CD4-positive, CD25-positive, alpha-beta regulatory T cell (primary cell): ENCODE data around the gene TSSK1B. TPM values are rescaled to one million over a fixed set of nuclear protein-coding genes. Genes with fewer than 3 reads are reported as not detected.
"Not testable (repeated sequence)": the region's sequence is repeated elsewhere in the genome, so short reads cannot be mapped to it uniquely, and the experiment has no call there.

Experiments
- ATAC-seq, 2 donors: fragments of 150-1000 bp; cut with Tn5 transposase; one replicate each; pipeline ENCODE4 v1.10.0; 2021; ENCODE audit warnings: low read depth in 2 of 2, moderate number of reproducible peaks in 2 of 2, moderate library complexity in 1 of 2
- DNase-seq, 3 donors: peaks; one replicate each; pipeline versions ENCODE4 v3.0.0 to v3.0.0-alpha.2; 2012 to 2022; ENCODE audit warnings: mixed read lengths in 1 of 3
- H3K27ac ChIP-seq: one replicate; pipeline ENCODE4 v1.7.0; 2013; ENCODE audit warnings: mild to moderate bottlenecking, low read length; ENCODE audit not compliant: insufficient read depth, poor library complexity, severe bottlenecking
- H3K27me3 ChIP-seq: one replicate; pipeline ENCODE4 v1.7.0; 2013; ENCODE audit warnings: low read length; ENCODE audit not compliant: control insufficient read depth, insufficient read depth
- H3K36me3 ChIP-seq: one replicate; pipeline ENCODE4 v1.7.0; 2013; ENCODE audit warnings: mild to moderate bottlenecking, low read length, moderate library complexity; ENCODE audit not compliant: control insufficient read depth, insufficient read depth
- H3K4me1 ChIP-seq: 2 replicates; pipeline ENCODE4 v1.7.0; 2013; ENCODE audit warnings: mild to moderate bottlenecking, low read length; ENCODE audit not compliant: insufficient read depth, control insufficient read depth, poor library complexity, severe bottlenecking
- H3K4me3 ChIP-seq: one replicate; pipeline ENCODE4 v1.7.0; 2013; ENCODE audit warnings: low read depth, mild to moderate bottlenecking, low read length, moderate library complexity
- H3K9me3 ChIP-seq, 2 experiments: 1 replicate in 1 of 2; 2 replicates in 1 of 2; pipeline ENCODE4 v1.7.0; 2013; ENCODE audit warnings: low read length in 2 of 2, mild to moderate bottlenecking in 1 of 2, moderate library complexity in 1 of 2; ENCODE audit not compliant: control insufficient read depth in 2 of 2
- H3K27ac Mint-ChIP-seq, 3 donors: one replicate each; pipeline ENCODE4 v1.8.0; 2020 to 2022; ENCODE audit warnings: mild to moderate bottlenecking in 3 of 3, mixed read lengths in 3 of 3, moderate library complexity in 2 of 3
- H3K27me3 Mint-ChIP-seq: one replicate; pipeline ENCODE4 v1.8.0; 2022; ENCODE audit warnings: mild to moderate bottlenecking, mixed read lengths
- H3K36me3 Mint-ChIP-seq: one replicate; pipeline ENCODE4 v1.8.0; 2020; ENCODE audit warnings: mixed read lengths
- H3K4me1 Mint-ChIP-seq, 4 donors: one replicate each; pipeline ENCODE4 v1.8.0; 2020 to 2022; ENCODE audit warnings: mixed read lengths in 4 of 4, mild to moderate bottlenecking in 1 of 4
- H3K4me3 Mint-ChIP-seq, 4 donors: one replicate each; pipeline ENCODE4 v1.8.0; 2020 to 2022; ENCODE audit warnings: mild to moderate bottlenecking in 4 of 4, mixed read lengths in 4 of 4, moderate library complexity in 3 of 4
- H3K9me3 Mint-ChIP-seq, 7 donors: one replicate each; pipeline ENCODE4 v1.8.0; 2020 to 2022; ENCODE audit warnings: mixed read lengths in 7 of 7, mild to moderate bottlenecking in 3 of 7, moderate library complexity in 2 of 7
- polyA plus RNA-seq, 4 donors: library from polyadenylated mRNA; unstranded; fragments of 300-500 nt; fragmentation: Illumina TruSeq; gene quantifications; one replicate each; pipeline ENCODE4 v1.2.3, GENCODE V29; 2021
- total RNA-seq: library from RNA; stranded (reverse); gene quantifications from one replicate; pipeline ENCODE4 v1.2.3, GENCODE V29; 2022

Gene TSSK1B
- total and polyA plus RNA-seq, 5 donors from 2014 or later = not detected

DNA sequence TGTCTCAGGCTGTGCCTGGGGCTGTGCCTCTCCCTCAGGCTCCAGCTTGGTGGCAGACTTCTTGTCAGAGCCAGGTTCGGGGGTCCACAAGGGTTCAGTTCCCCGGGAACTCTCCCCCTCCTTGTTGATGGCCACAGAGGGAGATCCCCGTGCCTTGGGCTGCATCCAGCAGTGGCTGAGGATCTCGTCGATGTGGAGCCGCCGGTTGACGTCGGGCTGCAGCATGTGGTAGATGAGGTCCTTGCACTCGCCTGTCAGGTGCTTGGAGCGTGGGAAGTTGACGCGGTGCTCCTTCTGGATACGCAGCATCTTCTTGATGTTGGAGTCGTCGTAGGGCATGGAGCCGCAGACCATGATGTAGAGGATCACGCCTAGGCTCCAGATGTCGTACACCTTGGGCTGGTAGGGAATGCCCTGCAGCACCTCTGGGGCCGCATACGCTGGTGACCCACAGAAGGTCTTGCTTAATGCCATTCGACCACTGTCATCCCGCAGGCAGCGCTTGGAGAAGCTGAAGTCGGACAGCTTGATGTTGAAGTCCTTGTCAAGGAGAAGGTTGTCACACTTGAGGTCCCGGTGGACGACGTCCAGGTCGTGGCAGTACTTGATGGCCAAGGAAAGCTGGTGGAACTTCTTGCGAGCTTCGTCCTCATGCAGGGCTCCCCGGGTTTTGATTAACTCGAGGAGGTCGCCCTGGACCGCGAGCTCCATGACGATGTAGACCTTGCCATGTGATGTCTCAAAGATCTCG lies 752 bp downstream of the TSSK1B start:
- Mint-ChIP-seq H3K4me3 (no peak overlapping the region), H3K27me3 (peaks cover 15% of the 10 kb centered on the region), H3K4me1 (no peaks in the 10 kb centered on the region), H3K9me3 (no peaks in the 10 kb centered on the region), H3K36me3 (no peaks in the 10 kb centered on the region), H3K27ac (no peak overlapping the region)
- H3K4me3 ChIP-seq = no peak overlapping the region
- H3K4me1 ChIP-seq = no peaks in the 10 kb centered on the region
- ATAC-seq (no peak), DNase-seq (no peak)
- H3K27me3 ChIP-seq = no peaks in the 10 kb centered on the region
- no peaks in the 10 kb centered on the region for H3K9me3 ChIP-seq
- H3K36me3 ChIP-seq = no peaks in the 10 kb centered on the region
- no peak overlapping the region for H3K27ac ChIP-seq

DNA sequence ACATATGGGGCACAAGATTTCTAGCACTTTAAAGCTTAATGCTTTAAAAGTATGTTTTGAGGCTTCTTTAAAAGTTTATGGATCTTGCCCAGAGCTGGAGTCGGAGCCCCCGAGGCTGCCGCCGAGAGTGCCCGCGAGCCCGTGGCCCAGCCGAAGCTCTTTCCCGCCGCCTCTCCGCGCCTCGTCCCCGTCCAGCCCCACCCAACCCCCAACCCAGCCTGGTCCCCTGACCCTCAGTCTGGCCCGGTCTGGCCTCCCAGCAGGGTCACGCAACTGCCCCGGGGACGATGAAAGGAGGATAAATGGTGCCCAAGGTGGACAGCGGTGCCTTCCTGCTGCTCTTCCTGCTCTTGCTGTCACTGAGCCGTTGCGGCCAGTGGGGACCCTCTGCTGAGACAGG lies 1.7 kb downstream of the TSSK1B start:
- H3K36me3 Mint-ChIP-seq = no peaks in the 10 kb centered on the region
- no peaks in the 10 kb centered on the region for H3K9me3 Mint-ChIP-seq
- no peaks in the 10 kb centered on the region for H3K4me1 Mint-ChIP-seq
- H3K27ac Mint-ChIP-seq = no peak overlapping the region
- ATAC-seq (no peak), DNase-seq (no peak)
- H3K27me3 Mint-ChIP-seq = peaks cover 15% of the 10 kb centered on the region
- no peaks in the 10 kb centered on the region for H3K27me3 ChIP-seq
- no peak overlapping the region for H3K4me3 ChIP-seq
- no peak overlapping the region for H3K4me3 Mint-ChIP-seq
- no peaks in the 10 kb centered on the region for H3K9me3 ChIP-seq
- H3K4me1 ChIP-seq = no peaks in the 10 kb centered on the region
- H3K27ac ChIP-seq = no peak overlapping the region
- no peaks in the 10 kb centered on the region for H3K36me3 ChIP-seq

DNA sequence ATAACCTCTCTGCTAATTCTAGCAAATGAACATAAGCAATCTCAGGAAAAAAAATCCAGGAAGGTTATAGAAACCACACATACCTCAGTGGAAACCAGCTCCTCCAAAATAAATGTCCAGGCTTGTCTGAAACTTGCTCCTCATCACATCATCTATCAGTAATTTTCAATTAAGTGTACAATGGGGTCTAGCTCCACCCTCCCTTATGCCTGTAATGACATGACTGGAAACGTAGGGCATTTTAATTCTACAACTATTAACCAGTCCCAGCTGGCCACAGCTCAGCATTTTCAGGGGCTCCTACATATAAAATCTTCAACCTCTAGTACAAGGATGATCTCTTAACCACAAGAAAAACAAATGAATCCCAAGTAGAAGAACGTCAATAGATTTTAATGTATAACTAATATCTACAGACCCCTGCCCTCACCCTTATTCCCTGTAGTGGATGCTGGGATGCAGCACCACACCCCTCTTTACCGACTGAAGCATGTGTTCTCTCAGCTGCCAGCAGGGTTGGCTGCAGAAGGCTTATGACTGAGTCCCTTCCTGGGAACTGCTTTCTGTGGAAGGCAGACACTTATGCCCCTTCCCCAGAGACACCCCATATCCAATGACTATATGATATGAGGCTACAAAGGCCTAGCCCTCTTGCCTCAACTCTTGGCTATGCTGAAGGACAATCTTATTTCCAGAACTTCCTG lies 6.8 kb downstream of the TSSK1B start:
- Mint-ChIP-seq H3K4me1 (no peaks in the 10 kb centered on the region), H3K27ac (no peak overlapping the region), H3K36me3 (no peaks in the 10 kb centered on the region), H3K4me3 (no peak overlapping the region), H3K27me3 (peaks cover 9% of the 10 kb centered on the region), H3K9me3 (no peaks in the 10 kb centered on the region)
- ATAC-seq (no peak), DNase-seq (no peak)
- no peak overlapping the region for H3K4me3 ChIP-seq
- no peak overlapping the region for H3K27ac ChIP-seq
- no peaks in the 10 kb centered on the region for H3K9me3 ChIP-seq
- no peaks in the 10 kb centered on the region for H3K4me1 ChIP-seq
- no peaks in the 10 kb centered on the region for H3K36me3 ChIP-seq
- no peaks in the 10 kb centered on the region for H3K27me3 ChIP-seq

DNA sequence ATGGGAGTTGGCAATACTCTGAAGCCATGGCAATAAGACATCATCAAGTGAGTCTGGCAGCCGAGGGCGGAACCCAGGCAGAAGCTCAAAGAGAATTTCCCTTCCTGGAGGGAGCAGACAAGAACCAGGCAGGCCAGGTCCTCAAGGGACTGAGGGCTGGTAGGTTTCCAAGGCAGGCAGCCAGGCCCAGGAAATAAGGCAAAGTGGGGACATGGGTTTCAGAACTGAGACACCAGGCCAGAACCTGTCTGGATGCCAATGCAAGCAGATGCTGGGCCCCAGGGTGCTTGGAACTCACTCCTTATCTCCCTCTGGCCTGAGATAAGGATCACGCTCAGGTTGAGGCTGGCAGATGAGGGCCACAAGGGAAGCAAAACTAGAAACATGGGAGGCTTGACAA lies 8.9 kb downstream of the TSSK1B start:
- Mint-ChIP-seq H3K36me3 (no peaks in the 10 kb centered on the region), H3K27ac (no peak overlapping the region), H3K4me1 (no peaks in the 10 kb centered on the region), H3K9me3 (no peaks in the 10 kb centered on the region), H3K4me3 (no peak overlapping the region), H3K27me3 (peaks cover 13% of the 10 kb centered on the region)
- Histone ChIP-seq H3K9me3 (no peaks in the 10 kb centered on the region), H3K4me1 (no peaks in the 10 kb centered on the region), H3K27me3 (no peaks in the 10 kb centered on the region), H3K36me3 (no peaks in the 10 kb centered on the region), H3K4me3 (no peak overlapping the region), H3K27ac (no peak overlapping the region)
- DNase-seq (no peak), ATAC-seq (no peak)

DNA sequence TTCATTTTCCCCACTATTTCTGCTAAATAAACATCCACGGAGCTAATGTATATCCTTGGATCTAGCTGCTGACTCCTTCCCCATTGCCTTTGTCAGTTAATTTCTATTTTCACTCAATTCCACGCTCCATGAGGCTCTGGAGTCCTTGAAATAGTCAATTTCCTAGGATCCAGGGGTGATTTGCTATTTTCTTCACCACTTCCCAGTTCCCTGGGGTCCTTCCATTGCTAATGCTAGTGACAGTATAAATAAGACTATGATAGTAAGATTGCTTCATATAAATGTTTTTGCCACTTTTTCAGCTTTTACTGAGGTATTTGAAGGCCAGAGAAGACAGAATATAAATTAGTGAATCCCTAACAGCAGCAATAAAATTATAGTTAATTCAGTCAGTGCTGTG lies 13.1 kb downstream of the TSSK1B start:
- Histone ChIP-seq H3K4me3 (no peak overlapping the region), H3K9me3 (no peaks in the 10 kb centered on the region), H3K27me3 (no peaks in the 10 kb centered on the region), H3K4me1 (no peaks in the 10 kb centered on the region), H3K36me3 (no peaks in the 10 kb centered on the region), H3K27ac (no peak overlapping the region)
- Mint-ChIP-seq H3K9me3 (no peaks in the 10 kb centered on the region), H3K27me3 (peaks cover 13% of the 10 kb centered on the region), H3K36me3 (no peaks in the 10 kb centered on the region), H3K4me1 (no peaks in the 10 kb centered on the region), H3K27ac (no peak overlapping the region), H3K4me3 (no peak overlapping the region)
- DNase-seq (no peak), ATAC-seq (no peak)

DNA sequence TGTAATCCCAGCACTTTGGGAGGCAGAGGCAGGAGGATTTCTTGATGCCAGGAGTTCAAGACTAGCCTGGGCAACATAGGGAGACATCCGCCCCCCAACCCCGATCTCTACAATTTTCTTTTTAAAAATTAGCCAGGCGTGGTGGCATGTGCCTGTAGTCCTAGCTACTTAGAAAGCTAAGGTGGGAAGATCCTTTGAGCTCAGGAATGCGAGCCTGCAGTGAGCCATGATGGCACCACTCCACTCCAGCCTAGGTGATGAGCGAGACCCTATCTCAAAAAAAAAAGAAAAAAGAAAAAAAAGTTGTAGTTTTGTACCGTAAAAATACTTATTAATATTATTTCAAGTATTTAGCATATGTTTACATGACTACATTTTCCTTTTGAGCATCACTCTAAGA lies 29.3 kb downstream of the TSSK1B start:
- ATAC-seq (no peak), DNase-seq (no peak)
- Mint-ChIP-seq H3K27ac (no peak overlapping the region), H3K4me3 (no peak overlapping the region), H3K27me3 (peaks cover 15% of the 10 kb centered on the region), H3K4me1 (no peaks in the 10 kb centered on the region), H3K36me3 (no peaks in the 10 kb centered on the region), H3K9me3 (no peaks in the 10 kb centered on the region)
- H3K4me3 ChIP-seq = no peak overlapping the region
- no peaks in the 10 kb centered on the region for H3K9me3 ChIP-seq
- no peaks in the 10 kb centered on the region for H3K4me1 ChIP-seq
- H3K27ac ChIP-seq = no peak overlapping the region
- H3K27me3 ChIP-seq = peaks cover 8% of the 10 kb centered on the region
- H3K36me3 ChIP-seq = no peaks in the 10 kb centered on the region

DNA sequence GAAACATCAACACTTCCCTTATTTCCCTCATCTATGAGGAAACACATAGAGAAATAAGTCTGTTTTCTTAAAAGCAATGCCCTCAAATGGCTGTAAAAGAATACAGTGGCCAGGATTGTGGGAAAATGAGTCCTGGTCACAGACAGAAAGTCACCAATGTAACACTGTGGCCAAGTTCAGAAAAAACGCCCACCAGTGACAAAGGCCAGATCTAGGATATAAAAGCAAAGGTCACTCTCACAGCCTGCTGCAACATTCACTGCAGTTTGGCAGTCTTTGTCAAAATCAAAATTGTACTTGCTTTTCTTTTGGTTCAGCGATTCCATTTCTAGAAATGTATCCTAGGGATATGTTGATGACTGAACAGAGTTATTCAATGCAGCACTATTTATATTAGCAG lies 30.5 kb downstream of the TSSK1B start:
- H3K36me3 ChIP-seq = no peaks in the 10 kb centered on the region
- no peak overlapping the region for H3K27ac ChIP-seq
- H3K4me1 Mint-ChIP-seq = no peaks in the 10 kb centered on the region
- DNase-seq (no peak), ATAC-seq (no peak)
- H3K4me1 ChIP-seq = no peaks in the 10 kb centered on the region
- no peaks in the 10 kb centered on the region for H3K36me3 Mint-ChIP-seq
- H3K4me3 ChIP-seq = no peak overlapping the region
- no peaks in the 10 kb centered on the region for H3K9me3 ChIP-seq
- H3K27ac Mint-ChIP-seq = no peak overlapping the region
- no peaks in the 10 kb centered on the region for H3K9me3 Mint-ChIP-seq
- H3K4me3 Mint-ChIP-seq = no peak overlapping the region
- H3K27me3 ChIP-seq = peaks cover 6% of the 10 kb centered on the region
- H3K27me3 Mint-ChIP-seq = peaks cover 15% of the 10 kb centered on the region

DNA sequence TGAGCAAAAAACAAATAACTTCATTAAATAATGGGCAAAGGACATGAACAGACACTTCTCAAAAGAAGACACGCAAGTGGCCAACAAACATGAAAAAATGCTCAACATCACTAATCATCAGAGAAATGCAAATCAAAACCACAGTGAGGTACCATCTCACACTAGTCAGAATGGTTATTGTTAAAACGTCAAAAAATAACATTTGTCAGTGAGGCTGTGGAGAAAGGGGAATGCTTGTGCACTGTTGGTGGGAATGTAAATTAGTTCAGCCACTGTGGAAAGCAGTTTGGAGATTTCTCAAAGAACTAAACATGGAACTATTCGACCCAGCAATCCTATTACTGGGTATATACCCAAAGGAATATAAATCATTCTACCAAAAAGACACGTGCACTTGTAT lies 36.8 kb downstream of the TSSK1B start:
- H3K4me3 ChIP-seq, H3K36me3 Mint-ChIP-seq, H3K4me1 Mint-ChIP-seq, H3K27me3 ChIP-seq, H3K36me3 ChIP-seq, ATAC-seq, H3K4me3 Mint-ChIP-seq, H3K4me1 ChIP-seq, DNase-seq, H3K9me3 Mint-ChIP-seq, H3K9me3 ChIP-seq, H3K27ac Mint-ChIP-seq, H3K27ac ChIP-seq: not testable (repeated sequence)
- H3K27me3 Mint-ChIP-seq = peaks cover 18% of the 10 kb centered on the region
